ENCODE measurements around the gene RAB11FIP5.

The RAB11FIP5 gene

DNA sequence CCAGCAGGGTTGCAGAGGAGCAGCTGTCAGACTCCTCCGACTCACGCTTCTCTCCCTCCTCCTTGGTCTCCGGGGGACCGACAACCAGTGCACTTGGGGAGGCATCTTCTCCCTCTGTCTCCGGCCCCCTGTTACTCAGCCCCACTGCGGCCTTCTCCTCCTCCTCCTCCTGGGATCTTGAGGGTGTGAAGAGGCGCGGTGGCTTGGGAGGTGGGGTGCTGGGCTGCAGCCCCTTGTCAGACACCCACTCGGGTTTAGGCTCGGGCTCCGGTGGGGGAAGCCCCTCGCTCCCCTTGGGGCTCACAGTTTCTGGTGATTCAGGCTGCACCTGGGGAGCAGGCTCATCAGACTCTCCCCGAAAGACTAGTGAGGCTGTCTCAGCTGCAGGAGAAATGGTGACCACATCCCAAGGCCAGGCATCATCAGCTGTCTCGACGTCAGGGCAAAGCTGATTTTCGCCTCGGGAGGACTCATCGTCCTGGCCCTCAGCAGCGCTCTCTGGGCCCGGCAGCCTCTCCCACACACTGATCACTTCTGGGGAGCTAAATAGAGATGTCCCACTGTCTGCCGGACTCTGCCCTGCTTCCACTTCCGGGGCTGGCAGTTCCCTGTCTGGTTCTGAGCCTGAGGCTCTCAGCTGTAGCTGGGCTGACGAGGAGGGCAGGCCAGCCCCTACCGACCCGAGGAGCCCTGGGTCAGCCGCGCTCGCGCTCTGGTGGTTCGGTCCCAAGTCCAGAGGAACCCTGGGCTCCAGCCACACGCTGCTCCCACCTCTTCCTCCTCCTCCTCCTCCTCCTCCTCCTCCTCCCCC lies 32.2 kb downstream of the RAB11FIP5 start:
- no peak overlapping the region for H3K27ac ChIP-seq

DNA sequence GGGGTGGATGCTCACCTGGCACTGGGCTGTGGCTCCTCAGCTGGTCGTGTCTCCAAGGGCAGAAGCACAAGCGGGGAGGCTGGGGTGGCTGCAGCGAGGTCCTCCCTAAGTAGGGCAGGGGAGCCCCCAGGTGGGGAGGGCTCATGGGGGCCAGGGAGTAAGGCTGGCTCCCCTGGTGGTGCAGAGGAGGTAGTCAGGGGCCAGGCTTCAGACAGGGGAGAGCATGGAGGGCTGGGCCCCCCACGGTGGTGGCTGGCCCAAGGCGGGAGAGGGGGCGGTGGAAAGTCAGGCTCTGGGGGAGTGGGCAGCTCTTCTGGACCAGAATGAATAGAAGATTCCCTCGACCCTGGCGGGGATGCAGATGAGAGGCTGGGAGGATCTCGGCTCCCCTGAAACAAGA lies 33.1 kb downstream of the RAB11FIP5 start:
- in situ Hi-C loops (cut with HindIII; ENCODE audit: low pct_ligation_motif_present, low sequenced_read_pairs), result no loop called here
- Histone ChIP-seq H3K27ac (no peak overlapping the region), H3K27me3 (replicated peaks) (no peaks in the 10 kb centered on the region), H3K4me3 (ENCODE audit: low read depth, low read length) (no peak overlapping the region), H3K36me3 (replicated peaks) (peaks cover 41% of the 10 kb centered on the region)
- DNase-seq, result no peak
- TF ChIP-seq CTCF (IDR thresholded peaks at IDR 0.05; ENCODE audit: low read depth, low read length, missing control alignments), result no peak

More for the DNA sequence above, 32.2 kb downstream of the RAB11FIP5 start:
- peaks cover 36% of the 10 kb centered on the region for H3K36me3 ChIP-seq (replicated peaks)
- H3K4me3 ChIP-seq (ENCODE audit: low read depth, low read length), result no peak overlapping the region
- TF ChIP-seq CTCF (IDR thresholded peaks at IDR 0.05; ENCODE audit: low read depth, low read length, missing control alignments), result no peak
- in situ Hi-C loops (cut with HindIII; ENCODE audit: low pct_ligation_motif_present, low sequenced_read_pairs), result no loop called here
- H3K27me3 ChIP-seq (replicated peaks), result no peaks in the 10 kb centered on the region
- DNase-seq, result no peak

DNA sequence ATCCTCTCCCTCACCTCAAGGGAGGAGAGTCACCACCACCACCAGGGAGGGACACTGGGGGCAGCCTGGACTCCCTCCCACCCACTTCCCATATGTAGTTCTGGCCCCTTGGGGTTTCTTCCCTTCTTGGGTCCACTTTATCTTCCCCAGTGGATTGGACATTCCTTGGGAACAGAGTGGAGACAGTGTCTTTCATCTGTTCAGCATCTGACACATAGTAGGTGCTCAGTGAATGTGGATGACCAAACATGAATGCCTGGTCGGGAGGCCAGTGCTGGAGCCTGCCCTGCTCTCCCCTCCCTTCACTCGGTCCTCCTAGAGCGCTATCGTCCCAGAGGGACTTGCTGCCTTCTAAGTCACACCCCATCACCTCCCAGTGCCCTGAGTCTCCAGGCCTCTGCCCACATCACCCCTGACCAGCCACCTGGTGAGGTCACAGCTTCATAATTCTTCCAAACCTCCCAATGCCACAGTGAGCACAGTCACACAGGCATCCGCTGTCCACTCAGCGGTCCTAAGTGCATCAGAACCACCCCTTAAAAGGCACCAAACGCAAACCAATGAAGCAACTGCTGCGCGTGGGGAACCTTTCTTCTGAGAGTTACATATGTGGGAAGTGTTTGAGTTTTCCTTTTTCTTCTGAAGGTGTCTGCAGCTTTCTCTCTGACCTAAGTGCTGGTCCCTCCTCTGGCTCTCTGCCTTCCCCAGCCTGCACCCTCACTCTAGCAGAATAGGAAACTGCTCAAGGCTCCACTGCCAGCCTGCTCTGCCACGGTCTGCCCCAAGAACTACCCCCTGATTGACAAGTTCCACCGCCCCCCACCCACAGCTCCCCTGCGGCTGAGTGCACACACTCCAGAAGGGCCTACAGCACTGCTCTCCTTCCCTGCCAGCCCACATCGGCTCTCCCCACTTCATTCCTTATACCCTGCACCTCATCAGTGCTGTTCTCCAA lies 34.0 kb downstream of the RAB11FIP5 start:
- no peak overlapping the region for H3K27ac ChIP-seq
- no peak for TF ChIP-seq CTCF (IDR thresholded peaks at IDR 0.05; ENCODE audit: low read depth, low read length, missing control alignments)
- peaks cover 40% of the 10 kb centered on the region for H3K36me3 ChIP-seq (replicated peaks)
- H3K27me3 ChIP-seq (replicated peaks), result no peaks in the 10 kb centered on the region
- in situ Hi-C loops (cut with HindIII; ENCODE audit: low pct_ligation_motif_present, low sequenced_read_pairs), result no loop called here
- no peak overlapping the region for H3K4me3 ChIP-seq (ENCODE audit: low read depth, low read length)
- no peak for DNase-seq

DNA sequence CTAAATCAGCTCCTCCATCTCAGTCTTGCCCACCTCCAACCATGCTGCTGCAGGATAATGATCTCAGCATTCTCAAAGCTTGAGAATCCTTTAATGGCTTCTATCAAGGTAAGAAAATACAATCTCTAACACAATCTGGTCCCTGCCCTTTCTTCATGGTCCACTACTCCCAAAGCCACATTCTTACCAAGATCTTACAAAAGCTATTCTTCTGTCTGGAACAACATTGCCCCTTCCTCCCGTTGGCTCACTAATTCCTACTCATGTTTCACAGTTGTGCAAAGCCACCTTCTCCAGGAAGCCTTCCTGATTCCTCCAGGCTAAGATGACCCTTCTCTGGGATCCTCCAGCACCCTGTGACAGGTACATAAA lies 35.3 kb downstream of the RAB11FIP5 start:
- no peak for TF ChIP-seq CTCF (IDR thresholded peaks at IDR 0.05; ENCODE audit: low read depth, low read length, missing control alignments)
- Histone ChIP-seq H3K27me3 (replicated peaks) (no peaks in the 10 kb centered on the region), H3K4me3 (ENCODE audit: low read depth, low read length) (no peak overlapping the region), H3K27ac (no peak overlapping the region), H3K36me3 (replicated peaks) (peaks cover 40% of the 10 kb centered on the region)
- no peak for DNase-seq
- in situ Hi-C loops (cut with HindIII; ENCODE audit: low pct_ligation_motif_present, low sequenced_read_pairs), result no loop called here

- Histone ChIP-seq H3K27ac (no peak overlapping the region), H3K27me3 (replicated peaks) (no peaks in the 10 kb centered on the region), H3K36me3 (replicated peaks) (peaks cover 40% of the 10 kb centered on the region), H3K4me3 (ENCODE audit: low read depth, low read length) (no peak overlapping the region)
- in situ Hi-C loops (cut with HindIII; ENCODE audit: low pct_ligation_motif_present, low sequenced_read_pairs), result no loop called here
- no peak for TF ChIP-seq CTCF (IDR thresholded peaks at IDR 0.05; ENCODE audit: low read depth, low read length, missing control alignments)
- DNase-seq, result no peak
Observed at GRCh38 chr2:73076701-73077423, 35.9 kb downstream of the RAB11FIP5 start.

Data from brain microvascular endothelial cell (primary cell).